ENCODE results near the gene PALS1.
"Not testable (repeated sequence)": the region's sequence is repeated elsewhere in the genome, so short reads cannot be mapped to it uniquely, and the experiment has no call there.

Gene PALS1

GRCh38 chr14:67257906-67258305 lies 16.7 kb downstream of the PALS1 start:
- no peak for DNase-seq (ENCODE audit: low read depth)

GRCh38 chr14:67260965-67261364 lies 19.7 kb downstream of the PALS1 start:
- no peak for DNase-seq (ENCODE audit: low read depth)

GRCh38 chr14:67263499-67264149 lies 22.4 kb downstream of the PALS1 start:
- DNase-seq (ENCODE audit: low read depth) = no peak

- DNase-seq (ENCODE audit: low read depth) = no peak
These were observed 23.9 kb downstream of the PALS1 start for GRCh38 chr14:67265131-67265530.

- DNase-seq (ENCODE audit: low read depth) = no peak
These were observed 26.5 kb downstream of the PALS1 start for GRCh38 chr14:67267576-67268328.

- DNase-seq (ENCODE audit: low read depth) = no peak
These were observed 27.4 kb downstream of the PALS1 start for GRCh38 chr14:67268426-67269150.

- no peak for DNase-seq (ENCODE audit: low read depth)
These were observed 28.2 kb downstream of the PALS1 start for GRCh38 chr14:67269298-67270060.

- no peak for DNase-seq (ENCODE audit: low read depth)
These were observed 29.0 kb downstream of the PALS1 start for GRCh38 chr14:67270145-67270753.

GRCh38 chr14:67270933-67271332 lies 29.7 kb downstream of the PALS1 start:
- no peak for DNase-seq (ENCODE audit: low read depth)

GRCh38 chr14:67273281-67273680 lies 32.0 kb downstream of the PALS1 start:
- DNase-seq (ENCODE audit: low read depth) = not testable (repeated sequence)

GRCh38 chr14:67276131-67276530 lies 34.9 kb downstream of the PALS1 start:
- DNase-seq (ENCODE audit: low read depth) = no peak

- no peak for DNase-seq (ENCODE audit: low read depth)
These were observed 39.3 kb downstream of the PALS1 start for GRCh38 chr14:67280506-67280905.

- no peak for DNase-seq (ENCODE audit: low read depth)
These were observed 44.7 kb downstream of the PALS1 start for GRCh38 chr14:67285876-67286452.

Measured in CMK (cell line).